GM19467 (cell line): ENCODE data around the gene TBL3.

Source experiments
- ATAC-seq: cut with Tn5 transposase; IDR thresholded peaks from one replicate; pipeline ENCODE4 v1.9.1; 2021; ENCODE audit warnings: mild to moderate bottlenecking, moderate library complexity; ENCODE audit not compliant: unreplicated experiment

The TBL3 gene

DNA sequence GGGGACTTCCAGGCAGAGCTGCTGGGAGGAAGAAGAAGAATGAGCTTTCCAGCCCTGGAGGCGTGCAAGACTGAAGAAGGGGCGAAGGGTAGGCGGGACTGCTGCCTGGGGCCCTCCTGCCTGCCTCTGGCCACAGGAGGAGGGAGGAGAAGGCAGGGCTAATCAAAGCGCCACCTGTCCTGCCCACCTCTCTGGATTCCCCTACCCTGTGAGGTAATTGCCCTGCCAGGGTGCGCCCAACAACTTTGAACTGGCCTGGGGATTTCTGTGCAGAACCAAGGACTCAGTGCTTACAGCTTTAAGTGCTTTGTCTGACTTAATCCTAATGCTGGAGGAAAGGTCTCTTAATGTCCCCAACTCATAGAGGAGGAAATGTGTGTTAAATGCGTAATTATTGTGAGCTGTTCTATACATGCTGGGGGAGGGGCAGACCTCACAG lies 9.6 kb downstream of the TBL3 start, which contains the start of gene NOXO1:
Gene NOXO1, minus strand, starts transcription at position 72 of the 439 bp plus-strand sequence. CDS start 290 bp downstream, outside the sequence.
- ATAC-seq: no peak

DNA sequence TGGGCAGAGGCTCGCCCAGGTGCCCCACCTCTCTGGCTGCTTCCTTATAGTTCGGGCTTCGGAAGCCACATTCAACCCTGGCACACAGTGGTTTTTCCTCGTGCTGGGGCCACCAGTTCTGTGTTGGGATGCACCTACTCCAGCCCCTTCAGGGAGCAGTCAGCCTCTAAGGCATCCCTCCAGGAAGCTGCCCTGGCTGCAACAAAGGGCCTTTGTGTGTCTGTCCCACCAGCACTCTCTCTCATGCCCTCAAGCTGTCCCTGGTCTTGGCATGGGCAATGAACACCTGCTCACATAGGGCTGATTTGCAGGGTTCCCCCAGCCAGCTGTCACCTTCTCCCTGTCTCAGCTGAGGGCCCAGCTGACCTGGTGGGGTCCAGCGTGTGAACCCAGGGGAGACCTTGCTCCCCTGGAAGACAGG lies 10.2 kb downstream of the TBL3 start:
- no peak for ATAC-seq

- ATAC-seq: no peak
These were observed 11.2 kb downstream of the TBL3 start for GRCh38 chr16:1982991-1983543.

GRCh38 chr16:1983544-1984346 lies 11.9 kb downstream of the TBL3 start, which contains the start of gene GFER:
Gene GFER, plus strand, starts transcription at chr16:1984193. Its CDS starts 26 bp downstream, at chr16:1984219.
- ATAC-seq: peak; percentile 68

GRCh38 chr16:1984347-1985225 lies 12.7 kb downstream of the TBL3 start:
- peak; percentile 4 for ATAC-seq

- ATAC-seq: no peak
These were observed 13.8 kb downstream of the TBL3 start for GRCh38 chr16:1985466-1986150.

- no peak for ATAC-seq
These were observed 15.3 kb downstream of the TBL3 start for GRCh38 chr16:1987198-1987597.

DNA sequence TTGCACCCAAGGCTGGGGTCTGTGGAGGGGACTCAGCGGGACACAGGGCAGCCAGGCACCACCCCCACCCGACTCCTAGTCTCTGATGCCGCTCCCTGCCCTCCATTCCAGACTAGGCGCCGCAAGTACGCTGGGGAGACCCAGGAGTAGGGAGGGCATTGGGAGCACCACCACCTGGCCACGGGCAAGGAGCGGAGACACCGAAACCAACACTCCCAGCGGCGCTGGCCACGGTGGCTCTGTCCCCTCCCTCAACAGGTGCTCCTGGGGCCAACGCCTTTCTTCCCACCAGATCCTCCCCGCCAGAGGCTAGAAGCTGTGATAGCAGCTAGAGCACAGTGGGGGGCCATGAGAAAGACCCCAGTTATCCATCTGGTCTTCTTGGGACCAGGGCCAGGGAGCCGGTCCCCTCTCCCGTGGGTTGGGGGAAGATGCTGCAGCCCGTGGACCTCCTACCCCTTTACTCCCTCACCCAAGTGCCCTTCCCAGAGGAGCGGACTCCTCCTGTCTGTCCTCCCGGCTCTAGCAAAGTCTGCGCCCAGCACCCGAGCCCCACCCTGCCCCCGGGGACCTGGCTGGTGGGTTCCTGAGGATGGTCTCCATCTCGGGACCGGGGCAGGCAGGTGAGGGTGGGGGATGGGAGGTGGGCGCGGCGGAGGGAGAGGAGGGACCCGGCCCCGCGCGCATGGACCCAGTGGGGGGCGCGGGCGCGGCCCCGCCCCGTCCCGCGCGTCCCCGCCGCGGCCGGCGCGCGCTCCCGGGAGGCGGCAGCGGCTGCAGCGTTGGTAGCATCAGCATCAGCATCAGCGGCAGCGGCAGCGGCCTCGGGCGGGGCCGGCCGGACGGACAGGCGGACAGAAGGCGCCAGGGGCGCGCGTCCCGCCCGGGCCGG lies 17.6 kb downstream of the TBL3 start, which contains the start of gene SYNGR3:
Gene SYNGR3, plus strand, starts transcription at position 762 of the 892 bp plus-strand sequence. CDS start 133 bp downstream, outside the sequence.
- no peak for ATAC-seq

GRCh38 chr16:1990101-1990350 lies 18.2 kb downstream of the TBL3 start:
- no peak for ATAC-seq

DNA sequence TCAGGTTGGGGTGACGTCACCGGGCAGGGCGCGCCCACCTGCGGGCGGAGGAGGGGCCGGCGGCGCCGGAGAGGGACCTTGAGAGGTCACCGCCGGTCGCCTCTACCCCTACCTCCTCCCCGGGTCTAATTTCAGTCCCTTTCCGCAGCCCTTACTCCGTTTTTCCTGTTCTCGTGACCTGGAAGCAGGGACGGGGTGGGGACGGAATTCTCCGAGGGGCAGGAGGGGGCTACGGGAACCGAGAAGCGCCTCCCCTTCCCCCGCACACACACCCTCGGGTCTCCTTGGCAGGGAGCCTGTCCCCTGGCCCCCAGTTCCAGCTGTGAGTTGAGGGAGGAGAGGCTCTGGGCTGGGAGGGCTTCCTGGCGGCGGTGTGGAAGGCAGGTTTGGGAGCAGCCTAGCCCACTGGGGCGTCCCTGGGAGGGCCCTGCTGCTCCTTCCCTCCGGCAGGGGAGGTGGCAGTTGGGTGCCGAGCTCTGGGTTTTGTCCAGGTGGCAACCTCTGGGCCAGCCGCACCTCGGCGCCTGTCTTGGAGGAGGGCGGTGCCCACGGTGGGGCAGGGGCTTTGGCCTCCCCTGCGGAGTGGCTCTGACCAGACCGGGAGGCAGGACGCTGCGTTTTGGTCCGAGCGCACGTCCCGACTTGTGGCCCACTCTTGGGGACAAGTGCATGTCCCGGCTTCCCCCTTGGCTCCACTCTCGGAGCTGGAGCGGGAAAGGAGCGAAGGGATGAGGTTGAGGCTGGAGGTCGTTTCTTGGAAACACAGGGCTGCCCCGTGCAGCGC lies 18.7 kb downstream of the TBL3 start:
- no peak for ATAC-seq

GRCh38 chr16:1991135-1991551 lies 19.3 kb downstream of the TBL3 start:
- peak; percentile 43 for ATAC-seq

GRCh38 chr16:1991588-1991947 lies 19.7 kb downstream of the TBL3 start:
- no peak for ATAC-seq

- peak; percentile 41 for ATAC-seq
These were observed 20.3 kb downstream of the TBL3 start for GRCh38 chr16:1991948-1992703.

GRCh38 chr16:1992704-1993317 lies 21.0 kb downstream of the TBL3 start:
- no peak for ATAC-seq

DNA sequence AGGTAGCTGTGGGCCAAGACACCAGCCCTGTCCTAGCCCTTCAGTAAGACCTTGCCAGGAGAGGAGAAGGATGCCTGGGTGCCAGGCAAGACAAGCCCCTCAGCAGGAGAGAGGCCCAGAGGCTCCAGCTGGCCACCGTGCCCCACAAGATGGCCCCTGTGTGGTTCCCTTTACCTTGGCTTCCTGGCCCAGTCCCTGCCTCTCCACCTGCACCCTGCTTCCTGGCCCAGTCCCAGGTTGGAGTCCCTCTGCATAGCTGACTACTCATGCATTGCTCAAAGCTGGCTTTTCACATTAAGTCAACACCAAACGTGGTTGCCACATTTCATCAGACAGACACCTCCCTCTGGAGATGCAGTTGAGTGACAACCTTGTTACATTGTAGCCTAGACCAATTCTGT lies 21.9 kb downstream of the TBL3 start:
- no peak for ATAC-seq

GRCh38 chr16:1997494-1998359 lies 25.9 kb downstream of the TBL3 start:
- no peak for ATAC-seq

DNA sequence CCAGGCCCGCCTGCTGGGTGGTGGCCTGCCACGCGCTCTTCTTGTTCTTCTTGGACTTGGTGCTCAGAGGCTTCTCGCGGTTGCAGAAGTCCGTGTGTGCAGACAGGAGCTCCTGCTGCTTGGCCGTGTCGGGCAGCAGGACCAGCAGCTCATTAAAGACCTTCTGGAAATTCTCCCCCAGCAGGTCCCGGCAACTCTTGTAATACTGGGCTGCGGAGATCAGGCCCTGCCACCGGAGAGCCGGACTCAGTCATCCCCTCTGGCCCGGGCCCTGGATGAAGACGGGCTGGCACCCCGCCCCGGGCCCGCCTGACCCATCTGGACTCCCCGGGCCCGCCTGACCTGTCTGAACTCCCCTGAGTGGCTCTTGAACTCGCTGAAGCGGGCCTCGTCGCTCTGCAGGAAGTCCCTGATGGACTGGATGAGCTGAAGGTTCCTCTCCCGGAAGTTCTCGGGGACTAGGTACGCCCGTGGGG lies 26.5 kb downstream of the TBL3 start:
- ATAC-seq: no peak
